Stimulated activated CD8-positive, alpha-beta memory T cell treated with anti-CD3 and anti-CD28 coated beads, Interleukin-12 subunit alpha, Interleukin-12 subunit beta, amount 100 ng/mL, for 4 hours (primary cell): ENCODE results near the gene CFAP73.

Experiments
- DNase-seq: peaks from one replicate; pipeline ENCODE4 v3.0.0-alpha.2; 2020; ENCODE audit warnings: low read depth

The CFAP73 gene

DNA sequence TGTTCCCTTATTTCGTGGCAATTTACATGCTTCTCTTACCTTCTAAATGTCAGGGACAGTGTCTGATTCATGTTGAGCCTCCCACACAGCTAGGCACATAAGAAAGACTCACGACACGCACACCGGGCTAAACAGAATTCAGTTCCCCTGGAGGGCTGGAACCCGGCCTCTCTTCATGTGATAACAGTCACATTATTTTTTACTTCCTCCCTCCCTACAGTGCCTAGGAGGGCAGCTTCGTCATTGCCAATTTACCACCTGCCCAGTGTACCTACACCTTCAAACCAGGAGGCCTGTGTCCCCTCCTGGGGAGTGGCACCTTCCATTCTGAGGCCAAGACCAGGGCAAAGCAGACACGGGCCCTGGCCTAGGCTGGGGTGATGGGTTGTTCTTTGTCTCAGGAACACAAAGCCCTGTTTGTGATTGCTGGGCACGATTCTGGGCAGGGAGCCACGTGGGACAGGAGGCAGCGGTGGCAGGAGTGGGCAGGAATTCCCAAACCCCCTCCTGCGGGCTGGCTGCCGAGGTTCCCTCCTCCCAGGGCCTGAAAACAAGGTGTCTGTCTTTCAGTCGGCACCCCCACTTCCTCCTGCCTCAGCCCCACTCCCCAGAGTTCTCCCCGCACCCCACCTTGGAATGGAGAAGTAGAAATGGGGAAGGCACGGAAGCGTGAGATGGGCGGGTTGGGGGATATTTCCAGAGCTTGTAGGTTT is 7.2 kb upstream of the CFAP73 start:
- no peak for DNase-seq

DNA sequence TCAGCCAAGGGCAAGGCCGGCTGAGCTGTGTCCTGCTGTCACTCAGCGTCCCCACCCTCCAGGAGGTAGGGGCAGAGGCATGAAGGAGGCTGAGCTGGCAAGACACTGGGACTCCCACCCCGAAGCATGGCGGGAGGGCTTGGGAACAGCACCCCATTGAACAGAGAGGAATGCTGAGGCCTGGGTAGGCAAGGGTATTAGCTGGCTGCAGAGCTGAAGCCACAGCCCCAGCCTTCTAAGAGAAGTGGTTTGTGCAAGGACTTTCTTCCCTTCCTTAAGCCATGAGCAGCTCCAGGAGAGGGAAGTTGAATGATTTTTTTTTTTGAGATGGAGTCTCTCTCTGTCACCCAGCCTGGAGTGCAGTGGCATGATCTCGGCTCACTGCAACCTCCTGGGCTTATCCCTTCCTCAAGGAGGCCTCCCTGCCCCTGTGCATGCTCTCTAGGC is 6.6 kb upstream of the CFAP73 start:
- DNase-seq: no peak

GRCh38 chr12:113143959-113144358 is 5.6 kb upstream of the CFAP73 start:
- no peak for DNase-seq

- no peak for DNase-seq
These were observed 4.7 kb upstream of the CFAP73 start for GRCh38 chr12:113144806-113145205.

DNA sequence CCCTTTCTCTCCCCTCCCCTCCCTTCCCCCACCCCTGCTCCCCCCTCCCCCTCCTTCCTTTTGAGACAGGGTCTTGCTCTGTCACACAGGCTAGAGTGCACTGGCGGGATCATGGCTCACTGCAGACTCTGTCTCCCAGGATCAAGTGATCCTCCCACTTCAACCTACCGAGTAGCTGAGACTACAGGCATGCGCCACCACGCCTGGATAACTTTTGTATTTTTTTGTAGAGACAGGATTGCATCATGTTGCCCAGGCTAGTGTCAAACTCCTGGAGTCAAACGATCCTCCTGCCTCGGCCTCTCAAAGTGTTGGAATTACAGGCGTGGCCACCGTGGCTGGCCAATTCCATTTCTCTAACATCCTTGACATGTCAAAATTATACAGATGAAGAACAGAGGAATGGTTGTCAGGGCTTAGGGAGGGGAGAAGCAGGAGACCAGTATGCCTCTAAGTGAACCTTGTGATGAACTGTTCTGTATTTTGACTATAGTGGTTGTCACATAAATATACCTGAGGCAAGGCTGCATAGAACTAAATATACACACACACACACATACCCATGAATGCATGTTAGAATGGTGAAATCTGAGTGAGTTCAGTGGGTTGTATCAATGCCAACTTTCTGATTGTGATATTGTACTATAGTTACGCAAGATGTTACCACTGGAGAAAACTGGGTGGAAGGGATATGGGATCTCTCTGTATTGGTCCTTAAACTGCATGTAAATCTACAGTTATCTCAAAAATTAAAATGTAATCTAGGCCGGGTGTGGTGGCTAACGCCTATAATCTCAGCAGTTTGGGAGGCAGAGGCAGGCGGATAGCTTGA is 3.6 kb upstream of the CFAP73 start:
- DNase-seq: no peak

DNA sequence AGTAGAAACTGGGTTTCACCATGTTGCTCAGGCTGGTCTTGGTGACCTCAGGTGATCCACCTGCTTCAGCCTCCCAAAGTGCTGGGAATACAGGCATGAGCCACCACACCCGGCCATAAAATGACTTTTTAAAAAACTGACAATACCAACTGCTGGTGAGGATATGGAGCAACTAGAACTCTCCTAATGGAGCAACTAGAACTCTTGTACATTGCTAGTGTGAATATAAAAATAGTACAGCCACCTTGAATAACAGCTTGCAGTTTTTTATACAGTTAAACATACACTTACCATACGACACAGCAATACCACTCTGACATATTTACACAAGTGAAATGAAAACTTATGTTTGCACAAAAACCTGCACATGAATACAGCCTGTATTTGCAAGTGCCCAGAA is 2.5 kb upstream of the CFAP73 start:
- no peak for DNase-seq

- no peak for DNase-seq
These were observed 2.1 kb downstream of the CFAP73 start for GRCh38 chr12:113151655-113152054.

- no peak for DNase-seq
These were observed 2.8 kb downstream of the CFAP73 start for GRCh38 chr12:113152196-113152834.

GRCh38 chr12:113152835-113153814 is 3.6 kb downstream of the CFAP73 start:
- DNase-seq: no peak

- DNase-seq: no peak
These were observed 4.9 kb downstream of the CFAP73 start for GRCh38 chr12:113154351-113154973.

DNA sequence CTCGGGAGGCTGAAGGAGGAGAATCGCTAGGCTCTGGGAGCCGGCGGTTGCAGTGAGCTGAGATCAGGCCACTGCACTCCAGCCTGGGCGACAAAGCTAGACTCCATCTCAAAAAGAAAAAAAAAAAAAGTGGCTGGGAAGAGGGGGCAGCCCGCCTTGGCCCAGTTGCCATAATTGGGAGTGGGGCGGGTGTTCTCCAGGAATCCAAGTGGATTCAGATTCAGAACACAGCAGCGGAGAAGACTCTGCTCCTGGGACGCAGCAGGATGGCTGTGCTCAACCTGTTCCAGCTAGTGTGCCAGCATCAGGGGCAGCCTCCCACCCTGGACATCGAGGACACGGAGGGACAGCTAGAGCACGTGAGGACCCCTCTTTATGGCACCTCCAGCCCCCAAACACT is 5.5 kb downstream of the CFAP73 start:
- DNase-seq: no peak

- DNase-seq: no peak
These were observed 6.1 kb downstream of the CFAP73 start for GRCh38 chr12:113155646-113156045.

GRCh38 chr12:113157218-113157859 is 7.8 kb downstream of the CFAP73 start:
- no peak for DNase-seq

GRCh38 chr12:113158439-113159203 is 9.1 kb downstream of the CFAP73 start:
- no peak for DNase-seq

DNA sequence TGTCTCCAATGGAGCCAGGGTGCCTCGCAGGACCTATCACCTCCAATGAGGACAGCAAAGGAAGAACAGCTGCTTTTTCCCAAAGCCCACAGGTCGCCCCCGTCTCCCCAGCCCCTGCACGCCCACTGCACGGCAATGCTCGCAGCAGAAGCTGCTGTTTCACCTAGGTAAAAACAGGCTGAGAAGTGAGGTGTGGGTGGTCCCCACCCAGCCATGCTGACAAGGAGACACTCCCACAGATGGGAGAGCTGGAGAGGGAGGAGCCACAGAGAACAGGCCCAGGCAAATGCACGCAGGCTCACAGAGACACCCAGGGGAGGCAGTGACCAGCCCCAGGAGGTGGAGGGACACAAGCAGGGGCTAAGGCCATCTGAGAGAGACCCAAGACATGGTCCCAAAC is 10.4 kb downstream of the CFAP73 start:
- no peak for DNase-seq

DNA sequence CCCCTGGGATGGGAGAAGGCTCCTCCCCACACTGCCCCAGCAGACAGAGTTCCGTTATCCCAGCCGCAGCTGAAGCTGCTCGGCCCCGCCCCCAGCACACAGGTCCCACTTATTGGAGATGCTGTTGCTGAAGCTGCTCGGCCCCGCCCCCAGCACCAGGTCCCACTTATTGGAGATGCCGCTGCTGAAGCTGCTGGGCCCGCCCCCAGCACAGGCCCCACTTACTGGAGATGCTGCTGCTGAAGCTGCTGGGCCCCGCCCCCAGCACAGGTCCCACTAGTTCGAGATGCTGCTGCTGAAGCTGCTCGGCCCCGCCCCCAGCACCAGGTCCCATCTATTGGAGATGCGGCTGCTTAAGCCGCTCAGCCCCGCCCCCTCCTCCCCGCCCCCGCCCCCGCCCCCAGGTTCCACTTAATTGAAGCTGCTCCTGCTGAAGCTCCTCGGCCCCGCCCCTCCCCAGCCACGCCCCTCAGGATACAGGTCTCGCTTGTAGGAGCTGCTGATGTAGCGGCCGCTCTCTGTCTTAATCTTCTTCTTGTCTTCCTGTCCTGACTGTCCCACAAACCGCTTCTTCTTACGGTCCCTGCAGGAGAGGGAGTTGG is 12.0 kb downstream of the CFAP73 start:
- DNase-seq: no peak

- no peak for DNase-seq
These were observed 12.8 kb downstream of the CFAP73 start for GRCh38 chr12:113162102-113163029.

DNA sequence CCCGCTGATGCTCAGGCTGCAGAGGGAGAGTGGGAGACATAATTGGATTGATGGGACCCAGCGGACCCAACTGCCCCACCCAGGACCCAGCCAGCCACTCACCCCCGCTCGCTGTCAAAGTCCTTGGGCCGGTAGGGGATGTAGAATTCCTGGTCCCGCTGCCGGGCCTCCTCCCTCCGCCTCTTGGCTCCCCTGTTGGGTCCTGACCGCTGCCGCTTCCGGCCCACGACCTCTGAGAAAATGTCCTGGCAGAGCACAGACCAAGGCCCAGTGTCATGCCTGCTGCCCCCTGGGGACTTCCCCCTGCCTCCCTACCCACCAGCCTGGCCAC is 13.5 kb downstream of the CFAP73 start:
- no peak for DNase-seq

DNA sequence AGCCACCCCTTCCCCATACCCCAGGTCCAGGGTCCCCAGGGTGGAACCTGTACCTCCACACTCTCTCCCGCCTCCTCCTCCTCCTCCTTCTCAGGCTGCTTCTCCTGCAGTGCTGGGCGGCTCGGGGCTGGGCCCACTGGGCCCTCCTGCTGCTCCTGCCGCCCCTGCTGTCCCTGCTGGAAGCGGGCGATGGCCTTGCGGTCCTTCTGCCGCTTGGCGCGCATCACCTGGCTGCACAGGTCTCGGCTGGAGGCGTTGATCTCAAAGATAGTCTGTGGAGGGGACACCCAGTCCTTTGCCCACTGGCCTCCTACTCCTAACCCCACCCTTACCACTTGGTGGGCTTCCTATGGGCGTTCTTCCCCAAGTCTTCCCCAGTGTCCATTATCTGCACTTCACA is 14.5 kb downstream of the CFAP73 start:
- DNase-seq: no peak
